B cell (primary cell): ENCODE measurements around the gene ATP1B4. TPM values are rescaled to one million over a fixed set of nuclear protein-coding genes. Genes with fewer than 3 reads are reported as not detected.

ENCODE experiments used
- ATAC-seq: fragments of 200-7000 bp; cut with Tn5 transposase; one replicate; pipeline ENCODE4 v1.10.0; 2021; ENCODE audit warnings: low read depth, mild to moderate bottlenecking, moderate number of reproducible peaks, moderate library complexity
- CTCF ChIA-PET: fragments of 350-600 bp; sonication (Branson Sonifier 250); formaldehyde crosslinking; loops from one replicate; lab custom pipeline; 2021; ENCODE audit warnings: antibody characterized with exemption, inconsistent platforms; lab: Charles Lee
- POLR2A ChIA-PET: fragments of 350-600 bp; sonication (Branson Sonifier 250); formaldehyde crosslinking; loops from one replicate; lab custom pipeline; 2021; ENCODE audit warnings: antibody characterized with exemption; lab: Charles Lee
- DNase-seq: peaks from one replicate; pipeline ENCODE4 v3.0.0; 2013
- H2AFZ ChIP-seq: 2 replicates; pipeline ENCODE4 v1.6.1; 2012; ENCODE audit warnings: mild to moderate bottlenecking, low read depth, low read length; ENCODE audit not compliant: insufficient read depth, poor library complexity, severe bottlenecking
- H3K27ac ChIP-seq, 2 donors: 1 replicate in 1 of 2; 2 replicates in 1 of 2; pipeline ENCODE4 v1.5.1; 2012 to 2013; ENCODE audit warnings: low read length in 2 of 2, mild to moderate bottlenecking in 2 of 2, moderate library complexity in 1 of 2
- H3K27me3 ChIP-seq, 4 experiments: fragments of 200-600 bp in 1 of 4; sonication (generic) in 1 of 4; replicated peaks in 1 of 4; 1 replicate in 2 of 4; 2 replicates in 2 of 4; pipeline versions ENCODE4 v1.6.1 to v1.7.0; 2013 to 2016; ENCODE audit warnings: low read length in 3 of 4, mild to moderate bottlenecking in 2 of 4, mixed read lengths in 1 of 4, moderate library complexity in 1 of 4; ENCODE audit not compliant: insufficient read depth in 4 of 4, control insufficient read depth in 3 of 4; ENCODE audit errors: control extremely low read depth in 1 of 4
- H3K36me3 ChIP-seq, 2 experiments: replicated peaks in 1 of 2; 1 replicate in 1 of 2; 2 replicates in 1 of 2; pipeline versions ENCODE4 v1.6.1 to v1.7.1; 2013; ENCODE audit warnings: low read length in 1 of 2; ENCODE audit not compliant: insufficient read depth in 2 of 2, control insufficient read depth in 1 of 2; ENCODE audit errors: control extremely low read depth in 1 of 2, extremely low read depth in 1 of 2
- H3K4me1 ChIP-seq, 2 donors: fragments of 200-600 bp in 1 of 2; sonication (generic) in 1 of 2; 1 replicate in 1 of 2; 2 replicates in 1 of 2; pipeline versions ENCODE4 v1.5.1 to v1.6.1; 2013 to 2017; ENCODE audit warnings: low read length in 2 of 2; ENCODE audit not compliant: control insufficient read depth in 2 of 2, insufficient read depth in 2 of 2
- H3K4me2 ChIP-seq: replicated peaks from 2 replicates; pipeline ENCODE3; 2012; ENCODE audit warnings: mild to moderate bottlenecking, low read depth, low read length; ENCODE audit not compliant: poor library complexity, severe bottlenecking
- H3K4me3 ChIP-seq, 5 experiments: fragments of 200-600 bp in 1 of 5; sonication (generic) in 1 of 5; 1 replicate in 3 of 5; 2 replicates in 2 of 5; pipeline versions ENCODE4 v1.5.1 to v1.7.0; 2011 to 2016; ENCODE audit warnings: low read length in 4 of 5, mild to moderate bottlenecking in 4 of 5, low read depth in 2 of 5, control low read depth in 1 of 5, moderate library complexity in 1 of 5; ENCODE audit not compliant: insufficient read depth in 1 of 5; ENCODE audit errors: control extremely low read depth in 1 of 5, extremely low read depth in 1 of 5
- H3K79me2 ChIP-seq: fragments of 200-600 bp; sonication (generic); one replicate; pipeline ENCODE4 v1.6.0; 2016; ENCODE audit warnings: low read length; ENCODE audit not compliant: control insufficient read depth, insufficient read depth
- H3K9ac ChIP-seq: fragments of 200-600 bp; sonication (generic); 2 replicates; pipeline ENCODE4 v1.6.1; 2017; ENCODE audit warnings: mild to moderate bottlenecking, low read length, moderate library complexity
- H3K9me3 ChIP-seq, 3 donors: one replicate each; pipeline versions ENCODE4 v1.6.1 to v1.7.1; 2013; ENCODE audit warnings: low read length in 2 of 3; ENCODE audit not compliant: control insufficient read depth in 2 of 3, insufficient read depth in 1 of 3; ENCODE audit errors: control extremely low read depth in 1 of 3
- H4K20me1 ChIP-seq: 2 replicates; pipeline ENCODE4 v1.6.0; 2012; ENCODE audit warnings: mild to moderate bottlenecking, low read length; ENCODE audit not compliant: insufficient read depth, control insufficient read depth, poor library complexity, severe bottlenecking
- H3K27ac Mint-ChIP-seq: one replicate; pipeline ENCODE4 v1.8.0; 2021; ENCODE audit warnings: mixed read lengths
- H3K27me3 Mint-ChIP-seq: one replicate; pipeline ENCODE4 v1.8.0; 2021; ENCODE audit warnings: mixed read lengths
- H3K4me1 Mint-ChIP-seq: one replicate; pipeline ENCODE4 v1.8.0; 2021; ENCODE audit warnings: mixed read lengths
- H3K4me3 Mint-ChIP-seq: one replicate; pipeline ENCODE4 v1.8.0; 2021; ENCODE audit warnings: mixed read lengths
- H3K9me3 Mint-ChIP-seq: one replicate; pipeline ENCODE4 v1.8.0; 2022; ENCODE audit warnings: mixed read lengths; ENCODE audit not compliant: insufficient read depth
- CTCF ChIP-seq: fragments of 200-600 bp; IDR thresholded peaks from one replicate; pipeline ENCODE4 v1.8.0; 2022; ENCODE audit warnings: antibody characterized with exemption, mild to moderate bottlenecking
- EZH2 ChIP-seq: IDR thresholded peaks from 2 replicates; pipeline ENCODE4 v1.6.1; 2012; ENCODE audit warnings: borderline replicate concordance, low read depth, mild to moderate bottlenecking, moderate library complexity, low read length; ENCODE audit not compliant: insufficient read depth, poor library complexity, severe bottlenecking
- WGBS: methylation state at CpG from one replicate; pipeline ENCODE4 v1.1.5; 2013; ENCODE audit warnings: missing lambda C conversion rate; ENCODE audit not compliant: insufficient coverage; 5-methylcytosine and 5-hydroxymethylcytosine counted together
- intact Hi-C: fragments of 100-400 bp; cut with micrococcal nuclease; formaldehyde crosslinking; loops from one replicate; pipeline ENCODE4 v1.10.0; 2022
- polyA plus RNA-seq: library from polyadenylated mRNA; depleted of rRNA; stranded (reverse); fragments of >200 nt; gene quantifications from 2 replicates; pipeline ENCODE4 v1.2.3, GENCODE V29; 2012
- total RNA-seq, 2 donors: library from RNA; stranded (reverse); fragments of 120-200 nt in 1 of 2; gene quantifications; 1 replicate in 1 of 2; 2 replicates in 1 of 2; pipeline versions ENCODE4 v1.2.3 to v1.2.4, GENCODE V29; 2013 to 2022

The ATP1B4 gene
- total and polyA plus RNA-seq, 2 donors (not counting 1 experiment from before 2014, with no cell fraction given) = not detected

GRCh38 chrX:120408168-120408567 lies 46.3 kb downstream of the ATP1B4 start:
- ChIA-PET CTCF (no interaction called here), POLR2A (no interaction called here)
- H3K9ac ChIP-seq = no peak overlapping the region
- H3K27me3 ChIP-seq = no peaks in the 10 kb centered on the region
- Mint-ChIP-seq H3K27me3 (peaks cover 5% of the 10 kb centered on the region), H3K4me3 (no peak overlapping the region), H3K4me1 (no peaks in the 10 kb centered on the region), H3K9me3 (no peaks in the 10 kb centered on the region), H3K27ac (no peak overlapping the region)
- intact Hi-C loops = no loop called here
- DNase-seq = no peak
- no peaks in the 10 kb centered on the region for H3K4me1 ChIP-seq
- H3K4me3 ChIP-seq = no peak overlapping the region
- H3K4me2 ChIP-seq = no peak overlapping the region
- H3K79me2 ChIP-seq = no peaks in the 10 kb centered on the region
- TF ChIP-seq EZH2 (no peak), CTCF (no peak)
- no peak overlapping the region for H2AFZ ChIP-seq
- WGBS = no CpG with 5 or more reads among the region's 1 CpG
- H4K20me1 ChIP-seq = no peaks in the 10 kb centered on the region
- H3K9me3 ChIP-seq = peaks cover 0 to 8% (median 0%) of the 10 kb centered on the region in 3 donors
- ATAC-seq = no peak
- no peak overlapping the region for H3K27ac ChIP-seq
- no peaks in the 10 kb centered on the region for H3K36me3 ChIP-seq

- no peaks in the 10 kb centered on the region for H3K27me3 ChIP-seq
- peak overlapping the region; percentile 57 for H3K4me2 ChIP-seq
- H3K4me3 ChIP-seq = peak overlapping the region in 1 of 5 experiments; percentile 40
- ChIA-PET CTCF (no interaction called here), POLR2A (no interaction called here)
- no CpG with 5 or more reads among the region's 2 CpGs for WGBS
- peak overlapping the region; percentile 50 for H2AFZ ChIP-seq
- H3K9ac ChIP-seq = peak overlapping the region; percentile 22
- no peaks in the 10 kb centered on the region for H3K27me3 Mint-ChIP-seq
- H3K9me3 Mint-ChIP-seq = no peaks in the 10 kb centered on the region
- H3K36me3 ChIP-seq = no peaks in the 10 kb centered on the region
- H4K20me1 ChIP-seq = no peaks in the 10 kb centered on the region
- peaks cover 22 to 37% of the 10 kb centered on the region in 2 donors for H3K4me1 ChIP-seq
- H3K4me3 Mint-ChIP-seq = peak overlapping the region; percentile 69
- DNase-seq (peak; percentile 42), ATAC-seq (no peak)
- peak overlapping the region; percentile 60 to 69 for H3K27ac ChIP-seq
- peaks cover 34% of the 10 kb centered on the region for H3K4me1 Mint-ChIP-seq
- peaks cover 0 to 14% (median 0%) of the 10 kb centered on the region in 3 donors for H3K9me3 ChIP-seq
- H3K79me2 ChIP-seq = no peaks in the 10 kb centered on the region
- H3K27ac Mint-ChIP-seq = peak overlapping the region; percentile 91
- no peak for TF ChIP-seq EZH2
- no peak for TF ChIP-seq CTCF
- intact Hi-C loops = no loop called here
These were observed 57.6 kb downstream of the ATP1B4 start for GRCh38 chrX:120419463-120419862.
